Stimulated activated naive CD8-positive, alpha-beta T cell treated with anti-CD3 and anti-CD28 coated beads, Interleukin-15, Interleukin-2, amounts not matched to agents 100 U/mL and 50 U/mL, for 24 hours (primary cell): ENCODE data around the gene KMT5C.
"Not testable (repeated sequence)": the region's sequence is repeated elsewhere in the genome, so short reads cannot be mapped to it uniquely, and the experiment has no call there.

Experiments
- ATAC-seq: fragments of 150-1000 bp; cut with Tn5 transposase; one replicate; pipeline ENCODE4 v1.10.0; 2021
- DNase-seq: peaks from one replicate; pipeline ENCODE4 v3.0.0; 2021

KMT5C gene

GRCh38 chr19:55319785-55320184 is 19.9 kb upstream of the KMT5C start:
- no peak for ATAC-seq
- no peak for DNase-seq

- DNase-seq (no peak), ATAC-seq (no peak)
Measured at GRCh38 chr19:55320844-55321419, 18.7 kb upstream of the KMT5C start.

- DNase-seq, result no peak
- no peak for ATAC-seq
Measured at GRCh38 chr19:55321466-55322137, 18.1 kb upstream of the KMT5C start.

- no peak for DNase-seq
- no peak for ATAC-seq
Measured at GRCh38 chr19:55322204-55322885, 17.3 kb upstream of the KMT5C start.

GRCh38 chr19:55324662-55325061 is 15.0 kb upstream of the KMT5C start:
- DNase-seq (no peak), ATAC-seq (no peak)

- ATAC-seq (no peak), DNase-seq (no peak)
Measured at GRCh38 chr19:55325172-55325571, 14.5 kb upstream of the KMT5C start, which contains the start of gene TMEM150B. TSS of gene TMEM150B (minus strand) at chr19:55325341. CDS start at chr19:55321036, 4,305 bp downstream.

GRCh38 chr19:55328774-55329318 is 10.8 kb upstream of the KMT5C start:
- not testable (repeated sequence) for DNase-seq, ATAC-seq

GRCh38 chr19:55329791-55330190 is 9.9 kb upstream of the KMT5C start:
- DNase-seq, result not testable (repeated sequence)

GRCh38 chr19:55333870-55334269 is 5.8 kb upstream of the KMT5C start:
- ATAC-seq (no peak), DNase-seq (no peak)

More at GRCh38 chr19:55329791-55330190, 9.9 kb upstream of the KMT5C start:
- ATAC-seq, result not testable (repeated sequence)

GRCh38 chr19:55336101-55336500 is 3.6 kb upstream of the KMT5C start:
- ATAC-seq (no peak), DNase-seq (no peak)

- DNase-seq (peak; percentile 53), ATAC-seq (no peak)
Measured at GRCh38 chr19:55339889-55340783, 460 bp downstream of the KMT5C start.

GRCh38 chr19:55340784-55341147 is 1.1 kb downstream of the KMT5C start:
- ATAC-seq, result no peak

GRCh38 chr19:55341171-55341588 is 1.5 kb downstream of the KMT5C start:
- DNase-seq (peak; percentile 85), ATAC-seq (peak; percentile 3)

More at GRCh38 chr19:55340784-55341147, 1.1 kb downstream of the KMT5C start:
- peak; percentile 48 for DNase-seq

GRCh38 chr19:55341595-55342531 is 2.2 kb downstream of the KMT5C start:
- ATAC-seq (no peak), DNase-seq (no peak)

- DNase-seq (no peak), ATAC-seq (no peak)
Measured at GRCh38 chr19:55344444-55344843, 4.8 kb downstream of the KMT5C start.

GRCh38 chr19:55345101-55345817 is 5.6 kb downstream of the KMT5C start:
- DNase-seq (no peak), ATAC-seq (no peak)

- no peak for DNase-seq
- ATAC-seq, result no peak
Measured at GRCh38 chr19:55345818-55346724, 6.4 kb downstream of the KMT5C start.

- DNase-seq, result no peak
- no peak for ATAC-seq
Measured at GRCh38 chr19:55346725-55347441, 7.2 kb downstream of the KMT5C start.
